Measurements from ENCODE around the gene CAB39L. TPM values are rescaled to one million over a fixed set of nuclear protein-coding genes. Genes with fewer than 3 reads are reported as not detected.

Gene CAB39L
- 6.6 TPM for total RNA-seq (2021; ENCODE audit: unreplicated experiment)
- polyA plus RNA-seq (2012; ENCODE audit: insufficient read length) = 3.3 TPM
- Bru-seq, nascent RNA = percentile 55 among the genes with signal in this experiment
- BruChase-seq, experiment 1, labeled RNA remaining after a 2-hour chase = percentile 47 among the genes with signal in this experiment
- BruChase-seq, experiment 2, labeled RNA remaining after a 6-hour chase = percentile 50 among the genes with signal in this experiment
- long read RNA-seq, transcript CAB39L-205 (11 exons, 2,416 nt) = major isoform, 5 of 12 reads
- long read RNA-seq, partial matches to known transcripts = 4 of 12 reads
- long read RNA-seq, other reads (novel, unspliced or antisense) = 3 of 12 reads

DNA sequence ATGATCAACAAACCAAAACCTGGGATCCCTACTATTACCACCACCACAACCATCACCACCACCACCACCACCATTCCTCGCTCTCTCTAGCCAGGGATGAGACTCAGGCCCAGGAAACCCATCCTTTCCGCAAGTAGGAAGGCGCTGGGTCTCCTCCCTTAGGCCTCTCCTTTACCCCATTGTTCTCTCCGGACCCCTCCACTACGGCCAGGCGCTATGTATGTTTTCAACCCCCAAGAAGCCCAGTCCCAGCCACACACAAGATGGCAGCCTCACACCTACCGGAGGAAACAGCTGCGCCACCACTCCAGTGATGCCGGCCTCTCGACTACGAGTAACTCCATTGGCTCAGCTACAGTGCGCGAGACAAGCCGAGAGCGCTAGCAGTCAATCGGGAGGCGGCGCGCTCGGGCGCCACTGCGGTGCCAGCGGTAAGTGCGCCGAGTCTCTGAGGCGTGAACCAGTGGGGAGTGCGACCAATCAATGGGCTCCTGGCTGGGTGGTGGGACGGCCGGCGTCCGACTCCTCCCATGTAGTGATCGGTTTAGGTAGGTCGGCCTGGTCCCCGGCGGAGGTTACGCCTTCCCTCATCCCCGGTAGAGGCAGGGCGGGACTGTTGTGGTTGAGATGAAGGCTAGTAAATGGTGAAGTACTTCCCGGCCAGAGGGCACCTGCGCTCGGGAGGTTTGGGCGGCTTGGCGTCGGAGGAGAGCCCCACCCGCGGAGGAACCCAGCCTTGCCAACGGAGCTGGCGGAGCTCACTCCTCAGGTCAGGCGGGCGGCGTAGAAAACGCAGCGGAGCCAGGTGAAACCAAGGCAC is at the start of gene CAB39L, which contains the start of gene SETDB2:
Gene CAB39L (minus strand): TSS at position 361 of the 820 bp plus-strand sequence. CDS start 61,154 bp downstream, outside the sequence.
Gene SETDB2 (plus strand): TSS at position 571 of the 820 bp plus-strand sequence. CDS start 7,620 bp downstream, outside the sequence.
- ChIA-PET POLR2A (interaction anchor here (0.7 kb wide), 1 partner anchor 141 kb away, joined by 3 read pairs; the partner anchor contains the start of gene RCBTB1), CTCF (no interaction called here)
- Histone ChIP-seq H3K4me3 (ENCODE audit: low read depth in 2 of 2, low read length in 2 of 2) (peak within 1 kb of the TSS; percentile 83 to 84), H3K4me1 (ENCODE audit: control insufficient read depth, insufficient read depth, low read length) (peaks cover 13% of the 10 kb centered on the region; the same call in 1 of the 2 replicates), H3K36me3 (ENCODE audit: control insufficient read depth, insufficient read depth, low read length) (peaks cover 4% of the 10 kb centered on the region; the same call in 1 of the 2 replicates), H3K27ac (ENCODE audit: low read length) (peak within 1 kb of the TSS; percentile 94), H3K27me3 (ENCODE audit: control insufficient read depth, insufficient read depth, low read length) (no peaks in the 10 kb centered on the region), H3K9me3 (ENCODE audit: control insufficient read depth, insufficient read depth, low read depth, low read length) (no peaks in the 10 kb centered on the region)
- intact Hi-C loops (cut with micrococcal nuclease; ENCODE audit: unreplicated experiment) = loop anchor here (10.0 kb wide), 1 partner anchor 161 kb away; no protein-coding TSS in a partner anchor
- peak; percentile 98 for ATAC-seq
- DNase-seq (ENCODE audit: low read depth, low spot score) = peak; percentile 93
- in situ Hi-C loops (cut with HindIII; ENCODE audit: low pct_unique_long_range_greater_than_20kb, low sequenced_read_pairs) = no loop called here
- no TSS peak for BruUV-seq (replicated peaks)
- TF ChIP-seq, protein P1, sequence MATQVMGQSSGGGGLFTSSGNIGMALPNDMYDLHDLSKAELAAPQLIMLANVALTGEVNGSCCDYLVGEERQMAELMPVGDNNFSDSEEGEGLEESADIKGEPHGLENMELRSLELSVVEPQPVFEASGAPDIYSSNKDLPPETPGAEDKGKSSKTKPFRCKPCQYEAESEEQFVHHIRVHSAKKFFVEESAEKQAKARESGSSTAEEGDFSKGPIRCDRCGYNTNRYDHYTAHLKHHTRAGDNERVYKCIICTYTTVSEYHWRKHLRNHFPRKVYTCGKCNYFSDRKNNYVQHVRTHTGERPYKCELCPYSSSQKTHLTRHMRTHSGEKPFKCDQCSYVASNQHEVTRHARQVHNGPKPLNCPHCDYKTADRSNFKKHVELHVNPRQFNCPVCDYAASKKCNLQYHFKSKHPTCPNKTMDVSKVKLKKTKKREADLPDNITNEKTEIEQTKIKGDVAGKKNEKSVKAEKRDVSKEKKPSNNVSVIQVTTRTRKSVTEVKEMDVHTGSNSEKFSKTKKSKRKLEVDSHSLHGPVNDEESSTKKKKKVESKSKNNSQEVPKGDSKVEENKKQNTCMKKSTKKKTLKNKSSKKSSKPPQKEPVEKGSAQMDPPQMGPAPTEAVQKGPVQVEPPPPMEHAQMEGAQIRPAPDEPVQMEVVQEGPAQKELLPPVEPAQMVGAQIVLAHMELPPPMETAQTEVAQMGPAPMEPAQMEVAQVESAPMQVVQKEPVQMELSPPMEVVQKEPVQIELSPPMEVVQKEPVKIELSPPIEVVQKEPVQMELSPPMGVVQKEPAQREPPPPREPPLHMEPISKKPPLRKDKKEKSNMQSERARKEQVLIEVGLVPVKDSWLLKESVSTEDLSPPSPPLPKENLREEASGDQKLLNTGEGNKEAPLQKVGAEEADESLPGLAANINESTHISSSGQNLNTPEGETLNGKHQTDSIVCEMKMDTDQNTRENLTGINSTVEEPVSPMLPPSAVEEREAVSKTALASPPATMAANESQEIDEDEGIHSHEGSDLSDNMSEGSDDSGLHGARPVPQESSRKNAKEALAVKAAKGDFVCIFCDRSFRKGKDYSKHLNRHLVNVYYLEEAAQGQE (IDR thresholded peaks at IDR 0.05; ENCODE audit: insufficient read depth in 1 of 2, low read depth in 2 of 2, low read length in 1 of 2) = no peak
- TF ChIP-seq, protein P2, sequence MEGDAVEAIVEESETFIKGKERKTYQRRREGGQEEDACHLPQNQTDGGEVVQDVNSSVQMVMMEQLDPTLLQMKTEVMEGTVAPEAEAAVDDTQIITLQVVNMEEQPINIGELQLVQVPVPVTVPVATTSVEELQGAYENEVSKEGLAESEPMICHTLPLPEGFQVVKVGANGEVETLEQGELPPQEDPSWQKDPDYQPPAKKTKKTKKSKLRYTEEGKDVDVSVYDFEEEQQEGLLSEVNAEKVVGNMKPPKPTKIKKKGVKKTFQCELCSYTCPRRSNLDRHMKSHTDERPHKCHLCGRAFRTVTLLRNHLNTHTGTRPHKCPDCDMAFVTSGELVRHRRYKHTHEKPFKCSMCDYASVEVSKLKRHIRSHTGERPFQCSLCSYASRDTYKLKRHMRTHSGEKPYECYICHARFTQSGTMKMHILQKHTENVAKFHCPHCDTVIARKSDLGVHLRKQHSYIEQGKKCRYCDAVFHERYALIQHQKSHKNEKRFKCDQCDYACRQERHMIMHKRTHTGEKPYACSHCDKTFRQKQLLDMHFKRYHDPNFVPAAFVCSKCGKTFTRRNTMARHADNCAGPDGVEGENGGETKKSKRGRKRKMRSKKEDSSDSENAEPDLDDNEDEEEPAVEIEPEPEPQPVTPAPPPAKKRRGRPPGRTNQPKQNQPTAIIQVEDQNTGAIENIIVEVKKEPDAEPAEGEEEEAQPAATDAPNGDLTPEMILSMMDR (IDR thresholded peaks at IDR 0.05) = peak; percentile 41
- TF ChIP-seq POLR2AphosphoS5 (IDR thresholded peaks at IDR 0.05; ENCODE audit: low read depth, low read length) = peak; percentile 72
- TF ChIP-seq SIN3A (IDR thresholded peaks at IDR 0.05; ENCODE audit: borderline replicate concordance, insufficient read depth, low read depth, low read length) = no peak
- peak; percentile 56 for TF ChIP-seq TCF7L2 (IDR thresholded peaks at IDR 0.05; ENCODE audit: low read depth, low read length)

DNA sequence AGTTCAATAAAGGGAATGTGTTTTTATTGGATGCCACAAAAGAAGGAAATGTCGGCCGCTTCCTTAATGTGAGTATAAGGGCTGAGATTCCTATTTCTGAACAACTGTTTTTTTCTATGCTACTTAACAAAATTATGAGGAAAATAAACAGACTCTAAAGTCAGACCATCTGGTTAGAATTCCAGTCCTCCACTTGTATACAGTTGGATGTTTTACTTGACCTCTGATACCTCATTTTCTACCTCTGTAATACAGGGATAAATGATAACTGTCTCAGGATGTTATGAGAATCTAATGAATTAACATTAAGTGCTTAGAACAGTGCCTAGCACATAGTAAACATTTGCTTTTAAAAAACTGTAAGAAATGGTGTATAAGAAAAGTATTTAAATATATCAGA is 44.7 kb upstream of the CAB39L start:
- BruUV-seq (replicated peaks) = no TSS peak
- POLR2A ChIA-PET = no interaction called here
- H3K4me3 ChIP-seq (ENCODE audit: low read depth in 2 of 2, low read length in 2 of 2) = no peak overlapping the region
- intact Hi-C loops (cut with micrococcal nuclease; ENCODE audit: unreplicated experiment) (no loop called here), in situ Hi-C loops (cut with HindIII; ENCODE audit: low pct_unique_long_range_greater_than_20kb, low sequenced_read_pairs) (no loop called here)
- no peaks in the 10 kb centered on the region for H3K27me3 ChIP-seq (ENCODE audit: control insufficient read depth, insufficient read depth, low read length)
- no peak overlapping the region for H3K27ac ChIP-seq (ENCODE audit: low read length)
- H3K36me3 ChIP-seq (ENCODE audit: control insufficient read depth, insufficient read depth, low read length) = no peaks in the 10 kb centered on the region
- no peaks in the 10 kb centered on the region for H3K9me3 ChIP-seq (ENCODE audit: control insufficient read depth, insufficient read depth, low read depth, low read length)
- no peaks in the 10 kb centered on the region for H3K4me1 ChIP-seq (ENCODE audit: control insufficient read depth, insufficient read depth, low read length)
- CTCF ChIA-PET = no interaction called here
- no peak for ATAC-seq
- no peak for DNase-seq (ENCODE audit: low read depth, low spot score)
- TF ChIP-seq, protein P1 (IDR thresholded peaks at IDR 0.05; ENCODE audit: insufficient read depth in 1 of 2, low read depth in 2 of 2, low read length in 1 of 2) = no peak
- TF ChIP-seq SIN3A (IDR thresholded peaks at IDR 0.05; ENCODE audit: borderline replicate concordance, insufficient read depth, low read depth, low read length) = no peak

All from Panc1 (cell line).